HG03469 (cell line): ENCODE measurements around the gene BMI1.
"Not testable (repeated sequence)": the region's sequence is repeated elsewhere in the genome, so short reads cannot be mapped to it uniquely, and the experiment has no call there.

ENCODE experiments used
- ATAC-seq: cut with Tn5 transposase; IDR thresholded peaks from one replicate; pipeline ENCODE4 v1.9.1; 2021; ENCODE audit warnings: mild to moderate bottlenecking, moderate library complexity, moderate number of reproducible peaks; ENCODE audit not compliant: unreplicated experiment

The BMI1 gene

GRCh38 chr10:22320591-22321155 lies at the start of gene BMI1:
Gene BMI1, plus strand, starts transcription at chr10:22321099. Its CDS starts 5,351 bp downstream, at chr10:22326450.
- no peak for ATAC-seq

GRCh38 chr10:22271786-22272185 lies 49.1 kb upstream of the BMI1 start:
- ATAC-seq, result no peak

- no peak for ATAC-seq
Measured at GRCh38 chr10:22278441-22278782, 42.5 kb upstream of the BMI1 start.

GRCh38 chr10:22280078-22280477 lies 40.8 kb upstream of the BMI1 start:
- ATAC-seq, result no peak

GRCh38 chr10:22285130-22285529 lies 35.8 kb upstream of the BMI1 start:
- no peak for ATAC-seq

GRCh38 chr10:22293747-22294404 lies 27.0 kb upstream of the BMI1 start:
- ATAC-seq, result no peak

GRCh38 chr10:22294694-22295093 lies 26.2 kb upstream of the BMI1 start:
- ATAC-seq, result no peak

GRCh38 chr10:22301193-22301592 lies 19.7 kb upstream of the BMI1 start:
- ATAC-seq, result no peak

- ATAC-seq, result no peak
Measured at GRCh38 chr10:22303461-22303860, 17.4 kb upstream of the BMI1 start.

- no peak for ATAC-seq
Measured at GRCh38 chr10:22305721-22306120, 15.2 kb upstream of the BMI1 start.

- peak; percentile 91 for ATAC-seq
Measured at GRCh38 chr10:22308390-22308789, 12.5 kb upstream of the BMI1 start.

- ATAC-seq, result no peak
Measured at GRCh38 chr10:22309180-22310000, 11.5 kb upstream of the BMI1 start.

- not testable (repeated sequence) for ATAC-seq
Measured at GRCh38 chr10:22310012-22310411, 10.9 kb upstream of the BMI1 start.

- ATAC-seq, result no peak
Measured at GRCh38 chr10:22310928-22311327, 10.0 kb upstream of the BMI1 start.

GRCh38 chr10:22314852-22315251 lies 6.0 kb upstream of the BMI1 start:
- ATAC-seq, result no peak

GRCh38 chr10:22315455-22316285 lies 5.2 kb upstream of the BMI1 start:
- ATAC-seq, result peak; percentile 5

- ATAC-seq, result peak; percentile 49
Measured at GRCh38 chr10:22316286-22317075, 4.4 kb upstream of the BMI1 start, which contains the start of gene COMMD3. Gene COMMD3, plus strand, starts transcription at chr10:22316388. Its CDS starts 30 bp downstream, at chr10:22316418.

- ATAC-seq, result peak; percentile 22
Measured at GRCh38 chr10:22317076-22317370, 3.9 kb upstream of the BMI1 start.

- no peak for ATAC-seq
Measured at GRCh38 chr10:22317771-22318565, 2.9 kb upstream of the BMI1 start.

- ATAC-seq, result no peak
Measured at GRCh38 chr10:22318772-22319171, 2.1 kb upstream of the BMI1 start.
